K562 (cell line): Measurements from ENCODE around the gene GPR37L1. TPM values are rescaled to one million over a fixed set of nuclear protein-coding genes. Genes with fewer than 3 reads are reported as not detected.
A peak's percentile ranks its signal among the peaks of the same experiment; 100 is the strongest.

Experiments used
- CBFB ChIP-seq: sonication (generic); formaldehyde crosslinking; IDR thresholded peaks from 2 replicates; pipeline ENCODE4 v1.4.0; 2020; ENCODE audit warnings: mild to moderate bottlenecking, missing genetic modification reagents
- CBX2 ChIP-seq: fragments of 200-600 bp; sonication (generic); IDR thresholded peaks from one replicate; pipeline ENCODE4 v1.6.1; 2012; ENCODE audit warnings: mild to moderate bottlenecking, low read length, inconsistent platforms; ENCODE audit not compliant: insufficient read depth, poor library complexity, severe bottlenecking
- ERF ChIP-seq: fragments of 450-650 bp; formaldehyde crosslinking; IDR thresholded peaks from 2 replicates; pipeline ENCODE4 v1.4.0; 2020; ENCODE audit warnings: mild to moderate bottlenecking, mixed read lengths
- FOXK1 ChIP-seq: sonication (generic); formaldehyde crosslinking; IDR thresholded peaks from 2 replicates; pipeline ENCODE4 v1.8.0; 2022; ENCODE audit warnings: missing genetic modification reagents, mild to moderate bottlenecking, borderline replicate concordance
- PHB2 ChIP-seq: fragments of 450-650 bp; IDR thresholded peaks from 2 replicates; pipeline ENCODE4 v1.6.1; 2017; ENCODE audit warnings: low read depth
- PPARD ChIP-seq: fragments of 250-450 bp; sonication (Bioruptor Pico); IDR thresholded peaks from 2 replicates; pipeline ENCODE4 v1.8.0; 2022; ENCODE audit warnings: inconsistent platforms, mild to moderate bottlenecking, moderate library complexity
- PRPF4 ChIP-seq: fragments of 200-400 bp; formaldehyde crosslinking; IDR thresholded peaks from one replicate; pipeline ENCODE4 v1.6.1; 2017; ENCODE audit warnings: low read length, low read depth, mild to moderate bottlenecking; ENCODE audit not compliant: insufficient read depth, poor library complexity, severe bottlenecking
- RB1 ChIP-seq: fragments of 450-650 bp; IDR thresholded peaks from 2 replicates; pipeline ENCODE4 v1.6.1; 2017; ENCODE audit warnings: low read depth, mild to moderate bottlenecking
- SMARCE1 ChIP-seq: fragments of 450-650 bp; IDR thresholded peaks from 2 replicates; pipeline ENCODE4 v1.7.1; 2016; ENCODE audit warnings: mild to moderate bottlenecking
- SNAPC5 ChIP-seq: fragments of 250-450 bp; sonication (Bioruptor Pico); IDR thresholded peaks from 2 replicates; pipeline ENCODE4 v1.8.0; 2021; ENCODE audit warnings: moderate library complexity, mild to moderate bottlenecking, inconsistent platforms
- SREBF2 ChIP-seq: sonication (generic); formaldehyde crosslinking; IDR thresholded peaks from 2 replicates; pipeline ENCODE4 v1.4.0; 2020; ENCODE audit warnings: mild to moderate bottlenecking, missing genetic modification reagents
- USF2 ChIP-seq: sonication (generic); formaldehyde crosslinking; IDR thresholded peaks from 2 replicates; pipeline ENCODE4 v1.5.0; 2020; ENCODE audit warnings: missing genetic modification reagents
- XRCC4 ChIP-seq: IDR thresholded peaks from one replicate; pipeline ENCODE4 v1.6.1; 2011; ENCODE audit not compliant: insufficient read depth, insufficient read length; ENCODE audit errors: extremely low read depth
- ZNF121 ChIP-seq: sonication (generic); formaldehyde crosslinking; conservative IDR thresholded peaks from 2 replicates; pipeline ENCODE4 v1.8.0; 2022; ENCODE audit warnings: missing genetic modification reagents
- ZNF263 ChIP-seq: sonication (generic); formaldehyde crosslinking; IDR thresholded peaks from 2 replicates; pipeline ENCODE4 v1.8.0; 2022; ENCODE audit warnings: mild to moderate bottlenecking, missing genetic modification reagents, borderline replicate concordance
- ZNF75A ChIP-seq: fragments of 450-650 bp; formaldehyde crosslinking; IDR thresholded peaks from 2 replicates; pipeline ENCODE4 v1.4.0; 2020; ENCODE audit warnings: mild to moderate bottlenecking
- ZNF830 ChIP-seq: fragments of 250-450 bp; sonication (Bioruptor Pico); IDR thresholded peaks from 2 replicates; pipeline ENCODE4 v1.5.0; 2021; ENCODE audit warnings: mild to moderate bottlenecking
- polyA plus RNA-seq, 8 experiments: library from polyadenylated mRNA; depleted of rRNA in 4 of 8; stranded (reverse) in 5 of 8; unstranded in 3 of 8; fragments of >200 nt; fragmentation: Nextera tagmentation in 2 of 8; fragmentation: Illumina TruSeq in 1 of 8; extraction: Ambion mirVana in 2 of 8; extraction: Trizol in 1 of 8; gene quantifications; 2 replicates each; pipeline versions ENCODE4 v1.2.1 to v1.2.3, GENCODE V29; 2011 to 2014; ENCODE audit warnings: inconsistent platforms in 1 of 8, missing spikeins in 1 of 8
- total RNA-seq, 7 experiments: library from RNA; depleted of rRNA in 6 of 7; stranded (reverse); fragments of >200 nt in 6 of 7; fragmentation: Illumina TruSeq in 2 of 7; extraction: Trizol in 2 of 7; gene quantifications; 2 replicates each; pipeline versions ENCODE4 v1.2.1 to v1.2.3, GENCODE V29; 2011 to 2021; ENCODE audit warnings: low replicate concordance in 1 of 7
- TF ChIP-seq, protein P1 (sequence below): sonication (generic); formaldehyde crosslinking; IDR thresholded peaks from 2 replicates; pipeline ENCODE4 v1.4.0; 2020; ENCODE audit warnings: mild to moderate bottlenecking, missing genetic modification reagents
- TF ChIP-seq, protein P2 (sequence below), 3 experiments: fragments of 200-800 bp in 1 of 3; sonication (Bioruptor generic) in 1 of 3; sonication (generic) in 1 of 3; formaldehyde crosslinking in 1 of 3; IDR thresholded peaks; 2 replicates each; pipeline versions ENCODE4 v1.6.1 to v1.8.0; 2016 to 2022; ENCODE audit warnings: mild to moderate bottlenecking in 2 of 3, missing compliant biosample characterization in 2 of 3, missing genetic modification characterization in 2 of 3, missing genetic modification reagents in 1 of 3
- TF ChIP-seq, protein P3 (sequence below): fragments of 450-650 bp; conservative IDR thresholded peaks from 2 replicates; pipeline ENCODE4 v1.6.1; 2016; ENCODE audit warnings: missing genetic modification characterization, low read depth, mild to moderate bottlenecking, missing compliant biosample characterization, moderate library complexity

Gene GPR37L1
- total and polyA plus RNA-seq, 9 of the 15 experiments (the other 6 are each of a cell fraction or from before 2014, with no cell fraction given) = not detected

GRCh38 chr1:202158810-202159533 lies 36.3 kb downstream of the GPR37L1 start (continued):
- TF ChIP-seq, protein P1, sequence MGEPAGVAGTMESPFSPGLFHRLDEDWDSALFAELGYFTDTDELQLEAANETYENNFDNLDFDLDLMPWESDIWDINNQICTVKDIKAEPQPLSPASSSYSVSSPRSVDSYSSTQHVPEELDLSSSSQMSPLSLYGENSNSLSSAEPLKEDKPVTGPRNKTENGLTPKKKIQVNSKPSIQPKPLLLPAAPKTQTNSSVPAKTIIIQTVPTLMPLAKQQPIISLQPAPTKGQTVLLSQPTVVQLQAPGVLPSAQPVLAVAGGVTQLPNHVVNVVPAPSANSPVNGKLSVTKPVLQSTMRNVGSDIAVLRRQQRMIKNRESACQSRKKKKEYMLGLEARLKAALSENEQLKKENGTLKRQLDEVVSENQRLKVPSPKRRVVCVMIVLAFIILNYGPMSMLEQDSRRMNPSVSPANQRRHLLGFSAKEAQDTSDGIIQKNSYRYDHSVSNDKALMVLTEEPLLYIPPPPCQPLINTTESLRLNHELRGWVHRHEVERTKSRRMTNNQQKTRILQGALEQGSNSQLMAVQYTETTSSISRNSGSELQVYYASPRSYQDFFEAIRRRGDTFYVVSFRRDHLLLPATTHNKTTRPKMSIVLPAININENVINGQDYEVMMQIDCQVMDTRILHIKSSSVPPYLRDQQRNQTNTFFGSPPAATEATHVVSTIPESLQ = no peak
- no peak for TF ChIP-seq ZNF121 (CRISPR knock-in tag)
- no peak for TF ChIP-seq XRCC4
- no peak for TF ChIP-seq USF2 (CRISPR knock-in tag)
- TF ChIP-seq PPARD (CRISPR knock-in tag) = no peak
- TF ChIP-seq ZNF263 (CRISPR knock-in tag) = 0 out of 2 replicates have a peak, but pooled peaks have one; percentile 52
- no peak for TF ChIP-seq SREBF2 (CRISPR knock-in tag)
- TF ChIP-seq ERF (CRISPR knock-in tag) = 0 out of 2 replicates have a peak, but pooled peaks have one; percentile 27
- TF ChIP-seq CBX2 = no peak
- TF ChIP-seq RB1 = 0 out of 2 replicates have a peak, but pooled peaks have one; percentile 38
- TF ChIP-seq ZNF75A (CRISPR knock-in tag) = no peak; the same call in 1 of the 2 replicates
- no peak for TF ChIP-seq PHB2
- TF ChIP-seq SNAPC5 (CRISPR knock-in tag) = no peak
- no peak for TF ChIP-seq PRPF4
- peak; percentile 67; the same call in 1 of the 2 replicates for TF ChIP-seq SMARCE1
- TF ChIP-seq, protein P2, sequence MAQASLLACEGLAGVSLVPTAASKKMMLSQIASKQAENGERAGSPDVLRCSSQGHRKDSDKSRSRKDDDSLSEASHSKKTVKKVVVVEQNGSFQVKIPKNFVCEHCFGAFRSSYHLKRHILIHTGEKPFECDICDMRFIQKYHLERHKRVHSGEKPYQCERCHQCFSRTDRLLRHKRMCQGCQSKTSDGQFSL (CRISPR knock-in tag; IDR thresholded peaks at IDR 0.05) = peak; percentile 77
- TF ChIP-seq, protein P2 (tag; IDR thresholded peaks at IDR 0.05) = no peak
- TF ChIP-seq, protein P3, sequence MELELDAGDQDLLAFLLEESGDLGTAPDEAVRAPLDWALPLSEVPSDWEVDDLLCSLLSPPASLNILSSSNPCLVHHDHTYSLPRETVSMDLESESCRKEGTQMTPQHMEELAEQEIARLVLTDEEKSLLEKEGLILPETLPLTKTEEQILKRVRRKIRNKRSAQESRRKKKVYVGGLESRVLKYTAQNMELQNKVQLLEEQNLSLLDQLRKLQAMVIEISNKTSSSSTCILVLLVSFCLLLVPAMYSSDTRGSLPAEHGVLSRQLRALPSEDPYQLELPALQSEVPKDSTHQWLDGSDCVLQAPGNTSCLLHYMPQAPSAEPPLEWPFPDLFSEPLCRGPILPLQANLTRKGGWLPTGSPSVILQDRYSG (tag) = 0 out of 2 replicates have a peak, but pooled peaks have one; percentile 38
- TF ChIP-seq ZNF830 (CRISPR knock-in tag) = no peak
- TF ChIP-seq CBFB = peak; percentile 7; the same call in 1 of the 2 replicates
- no peak for TF ChIP-seq FOXK1 (CRISPR knock-in tag)
